ENCODE data around the gene NUP98.

The NUP98 gene

DNA sequence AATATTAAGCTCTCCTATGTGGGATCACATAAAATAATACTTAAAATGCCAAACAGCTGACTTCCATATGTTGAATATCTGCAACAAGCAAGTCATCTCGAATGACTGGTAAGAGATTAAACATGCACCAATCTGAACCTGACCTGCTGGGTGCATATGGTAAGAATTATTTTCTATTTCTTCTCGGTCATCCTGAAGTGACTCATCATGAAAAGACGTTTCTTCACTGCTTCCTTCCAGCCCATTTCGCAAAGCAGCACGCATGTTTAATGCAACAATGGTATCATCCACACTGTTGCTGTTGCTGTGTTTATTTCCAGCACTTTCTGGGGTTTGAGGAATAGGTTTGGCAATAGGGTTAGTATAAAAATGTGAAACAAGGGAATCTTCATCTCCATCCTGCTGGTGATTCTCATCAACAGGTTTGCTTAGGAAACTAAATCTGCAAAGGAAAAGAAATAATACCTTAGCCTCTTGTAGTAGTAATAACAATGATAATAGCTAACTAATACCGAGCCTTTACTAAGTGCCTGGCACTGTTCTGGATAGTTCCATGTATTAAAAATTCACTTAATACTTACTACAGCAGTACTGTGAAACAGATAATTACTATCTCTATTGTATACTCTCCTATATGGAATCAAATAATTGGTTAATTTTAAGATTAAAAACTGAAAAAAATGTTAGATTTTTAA is 74.2 kb downstream of the NUP98 start:
- peak; percentile 17 for DNase-seq

DNA sequence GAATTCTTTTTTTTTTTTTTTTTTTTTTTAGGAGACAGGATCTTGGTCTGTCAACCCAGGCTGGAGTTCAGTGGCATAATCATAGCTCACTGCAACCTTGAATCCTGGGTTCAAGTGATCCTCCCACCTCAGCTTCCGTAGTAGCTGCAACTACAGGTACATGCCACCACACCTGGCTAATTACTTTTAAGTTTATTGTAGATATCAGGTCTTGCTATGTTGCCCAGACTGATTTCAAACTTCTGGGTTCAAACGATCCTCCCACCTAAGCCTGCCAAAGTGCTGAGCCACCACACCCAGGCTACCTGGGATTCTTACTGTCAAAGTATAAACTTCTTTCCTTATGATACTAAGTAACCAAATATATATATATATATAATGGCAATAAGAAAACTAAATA is 75.3 kb downstream of the NUP98 start:
- DNase-seq, result no peak

DNA sequence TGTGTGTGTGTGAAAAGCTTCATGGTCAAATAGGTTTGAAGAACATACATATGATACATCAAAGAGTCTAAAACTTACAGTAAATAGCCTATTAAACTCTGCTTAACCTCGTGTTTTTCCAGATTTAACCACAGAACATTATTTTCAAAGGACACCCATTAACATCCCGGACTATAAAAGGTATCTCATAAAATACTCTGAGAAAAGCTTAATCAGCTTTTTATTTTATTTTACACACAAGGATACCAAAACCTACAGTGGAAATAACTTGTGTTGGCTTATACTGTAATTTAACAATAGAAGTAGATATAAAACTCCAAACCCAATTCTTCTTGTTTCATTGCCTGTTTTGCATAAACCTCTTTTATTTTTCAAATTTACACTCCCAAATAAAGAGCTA is 76.4 kb downstream of the NUP98 start:
- no peak for DNase-seq

DNA sequence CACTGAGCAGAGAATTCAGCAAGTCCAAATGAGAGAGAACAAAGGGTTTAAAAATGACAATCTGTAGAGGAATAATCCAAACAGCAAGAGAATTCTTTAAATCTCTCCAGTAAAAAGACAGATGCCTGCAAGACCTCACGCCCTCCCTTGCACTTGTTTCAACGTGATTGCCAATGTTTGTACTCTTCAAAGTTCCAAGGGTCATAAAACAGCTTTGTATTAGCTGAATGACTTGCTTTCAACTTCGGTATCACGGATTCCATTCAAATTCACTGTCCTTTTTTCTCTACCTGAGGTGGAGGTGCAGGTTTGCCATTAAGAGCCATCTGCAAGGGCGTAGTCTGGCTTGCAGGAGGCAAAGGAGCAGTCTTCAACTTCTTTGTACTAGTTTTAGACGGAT is 85.1 kb downstream of the NUP98 start:
- no peak for DNase-seq

DNA sequence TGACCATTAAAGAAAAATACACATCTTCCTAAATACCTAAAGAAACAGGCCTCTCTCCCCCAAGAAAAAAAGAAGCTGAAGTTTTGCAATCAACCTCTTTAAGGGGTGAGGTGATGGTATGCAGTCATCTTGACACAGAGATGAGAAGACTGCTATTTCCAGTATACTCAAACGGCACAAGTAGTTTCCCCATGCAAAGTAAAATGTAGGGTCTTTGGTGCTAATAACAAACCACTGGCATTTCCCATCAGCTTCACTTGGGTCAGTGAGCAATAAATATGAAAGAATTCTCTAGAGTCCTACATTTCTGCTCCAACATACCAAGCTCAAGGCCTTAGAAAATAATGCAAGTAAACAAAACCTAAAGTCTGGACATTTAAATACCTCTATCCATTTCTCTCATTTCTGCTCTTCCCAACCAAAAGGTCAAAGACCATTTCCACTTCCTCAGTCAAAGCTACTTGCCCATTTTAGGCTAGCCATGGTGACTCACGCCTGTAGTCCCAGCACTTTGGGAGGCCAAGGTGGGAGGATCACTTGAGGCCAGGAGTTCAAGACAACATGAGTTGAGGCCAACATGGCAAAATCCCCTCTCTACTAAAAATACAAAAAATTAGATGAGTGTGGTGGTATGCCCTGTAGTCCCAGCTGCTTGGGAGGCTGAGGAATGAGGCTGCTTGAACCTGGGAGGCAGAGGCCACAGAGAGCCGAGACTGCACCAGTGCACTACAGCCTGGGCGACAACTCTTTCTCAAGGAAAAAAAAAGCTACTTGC is 86.7 kb downstream of the NUP98 start:
- DNase-seq, result no peak

DNA sequence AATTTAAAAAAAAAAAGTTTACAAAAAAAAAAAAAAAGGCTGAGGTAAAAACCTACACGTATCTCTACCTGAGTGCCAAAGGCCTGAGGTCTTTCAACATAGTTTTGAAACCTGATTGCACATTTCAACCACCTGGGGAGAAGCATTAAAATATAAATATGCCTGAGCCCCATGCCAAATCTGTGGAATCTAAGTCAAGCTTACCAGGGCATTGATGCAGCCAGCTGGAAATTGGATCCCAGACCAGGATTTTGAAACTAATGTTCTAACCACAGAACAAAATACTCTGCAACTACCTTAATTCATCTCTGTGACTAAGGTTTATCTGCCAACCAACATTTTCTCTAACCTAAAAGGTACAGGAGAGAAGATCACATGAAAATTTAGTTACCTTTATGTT is 87.4 kb downstream of the NUP98 start:
- no peak for DNase-seq

DNA sequence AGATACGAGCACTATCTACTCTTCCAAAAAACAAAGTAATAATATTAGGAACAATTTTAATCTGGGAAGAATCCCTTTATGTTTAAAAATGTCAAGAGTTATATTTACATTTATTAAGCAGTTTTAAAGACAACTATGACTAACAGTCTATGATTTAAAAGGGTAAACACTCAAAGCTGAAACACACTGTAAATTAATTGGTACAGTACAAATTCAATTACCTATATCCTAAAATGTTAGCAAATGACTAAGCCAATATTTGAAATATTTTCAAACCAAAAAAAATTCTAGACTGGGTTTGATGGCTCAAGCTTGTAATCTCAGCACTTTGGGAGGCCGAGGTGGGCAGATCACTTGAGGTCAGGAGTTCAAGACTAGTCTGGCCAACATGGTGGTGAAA is 90.2 kb downstream of the NUP98 start:
- DNase-seq, result no peak

DNA sequence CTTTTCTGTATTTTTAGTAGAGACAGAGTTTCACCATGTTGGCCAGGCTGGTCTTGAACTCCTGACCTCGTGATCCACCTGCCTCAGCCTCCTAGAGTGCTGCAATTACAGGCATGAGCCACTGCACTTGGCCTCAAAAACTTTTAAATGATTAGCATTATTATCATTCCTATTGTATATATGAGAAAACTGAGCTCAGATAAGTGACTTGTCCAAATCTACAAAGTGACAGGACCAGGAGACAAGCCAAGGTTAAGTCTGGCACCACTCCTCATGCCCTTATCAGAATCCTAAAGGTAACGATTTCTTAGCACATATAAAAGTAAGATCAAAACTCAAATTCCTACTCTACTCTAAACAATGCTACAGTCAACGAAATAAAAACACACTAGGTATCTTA is 94.0 kb downstream of the NUP98 start:
- no peak for DNase-seq

DNA sequence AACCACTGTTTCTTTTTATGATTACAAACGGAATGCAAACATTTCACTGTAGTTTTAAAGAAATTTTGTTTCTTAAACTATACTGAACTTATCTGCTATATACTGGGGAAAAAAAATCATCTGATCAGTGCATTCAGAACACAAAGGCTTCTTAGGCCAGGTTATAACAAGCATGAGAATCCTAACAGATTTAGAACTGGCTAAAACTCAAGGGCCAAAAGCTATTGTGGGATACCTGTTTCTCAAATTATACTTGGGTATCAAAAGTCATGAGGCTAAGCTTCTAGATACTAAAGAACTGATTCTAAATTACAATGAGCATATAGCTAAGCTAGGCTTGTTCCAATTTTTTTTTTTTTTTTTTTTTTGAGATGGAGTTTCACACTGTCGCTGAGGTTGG is 96.4 kb downstream of the NUP98 start:
- DNase-seq, result no peak

DNA sequence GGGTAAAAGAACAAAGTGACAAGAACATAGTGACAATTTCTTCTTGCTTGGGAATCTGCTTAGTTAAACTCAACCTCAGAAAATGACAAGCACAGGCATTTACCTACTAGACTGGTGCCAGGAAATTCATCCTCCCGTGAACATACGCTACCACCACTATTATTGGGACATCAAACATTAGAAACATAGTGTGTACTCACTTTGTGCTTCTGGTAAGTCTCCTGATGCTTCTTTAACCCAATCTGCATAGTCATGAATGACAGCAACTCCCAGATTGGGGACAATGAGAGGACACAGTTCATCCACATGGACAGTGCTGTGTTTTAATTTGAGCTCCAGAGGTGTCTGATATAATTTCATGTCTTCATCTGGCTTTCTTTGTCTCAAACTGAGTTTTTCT is 96.9 kb downstream of the NUP98 start:
- DNase-seq, result no peak

DNA sequence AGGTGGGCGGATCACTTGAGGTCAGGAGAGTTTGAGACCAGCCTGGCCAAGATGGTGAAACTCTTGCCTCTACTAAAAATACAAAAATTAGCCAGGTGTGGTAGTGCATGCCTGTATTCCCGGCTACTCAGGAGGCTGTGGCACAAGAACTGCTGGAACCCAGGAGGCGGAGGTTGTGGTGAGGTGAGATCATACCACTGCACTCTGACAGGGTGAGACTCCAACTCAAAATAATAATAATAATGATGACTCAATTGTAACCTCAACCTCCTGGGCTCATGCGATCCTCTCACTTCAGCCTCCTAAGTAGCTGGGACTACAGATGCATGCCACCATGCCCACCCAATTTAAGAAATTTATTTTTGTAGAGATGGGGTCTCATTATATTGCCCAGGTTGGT is 110.6 kb downstream of the NUP98 start:
- no peak for DNase-seq

DNA sequence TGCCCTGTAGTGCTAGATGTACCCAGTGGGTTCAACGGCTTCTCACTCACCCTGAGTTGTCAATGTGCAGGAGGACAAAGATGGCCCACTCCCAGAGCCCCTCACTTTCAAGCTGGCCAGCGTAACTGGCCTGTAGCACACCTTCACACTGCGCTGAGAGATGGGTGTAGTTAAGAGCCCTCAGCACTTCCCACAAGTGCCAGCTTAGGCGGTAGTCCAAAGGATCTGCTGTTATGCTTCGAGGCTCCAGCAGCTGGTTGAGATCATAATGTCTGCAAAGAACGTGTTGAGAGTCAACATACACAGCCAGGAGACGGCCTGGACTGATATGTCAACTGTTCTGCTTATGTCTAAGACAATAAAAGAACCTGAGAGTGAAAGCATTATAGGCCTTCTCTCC is 111.4 kb downstream of the NUP98 start:
- DNase-seq, result no peak

DNA sequence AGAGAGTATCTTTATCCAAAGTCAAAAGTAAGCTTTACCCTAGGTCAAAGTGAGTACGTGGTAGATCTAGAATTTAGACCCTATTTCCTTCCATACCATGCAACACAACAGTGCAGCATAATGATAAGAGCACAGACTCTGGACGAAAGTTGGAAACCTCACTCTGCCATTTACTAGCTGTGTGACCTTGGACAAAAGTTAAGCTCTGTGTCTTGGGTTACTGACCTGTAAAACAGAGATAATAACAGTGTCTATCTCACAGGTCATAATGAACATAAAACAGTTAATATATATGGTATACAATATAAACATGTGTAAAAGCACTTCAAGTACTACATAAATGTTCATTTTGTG is 112.6 kb downstream of the NUP98 start:
- no peak for DNase-seq

DNA sequence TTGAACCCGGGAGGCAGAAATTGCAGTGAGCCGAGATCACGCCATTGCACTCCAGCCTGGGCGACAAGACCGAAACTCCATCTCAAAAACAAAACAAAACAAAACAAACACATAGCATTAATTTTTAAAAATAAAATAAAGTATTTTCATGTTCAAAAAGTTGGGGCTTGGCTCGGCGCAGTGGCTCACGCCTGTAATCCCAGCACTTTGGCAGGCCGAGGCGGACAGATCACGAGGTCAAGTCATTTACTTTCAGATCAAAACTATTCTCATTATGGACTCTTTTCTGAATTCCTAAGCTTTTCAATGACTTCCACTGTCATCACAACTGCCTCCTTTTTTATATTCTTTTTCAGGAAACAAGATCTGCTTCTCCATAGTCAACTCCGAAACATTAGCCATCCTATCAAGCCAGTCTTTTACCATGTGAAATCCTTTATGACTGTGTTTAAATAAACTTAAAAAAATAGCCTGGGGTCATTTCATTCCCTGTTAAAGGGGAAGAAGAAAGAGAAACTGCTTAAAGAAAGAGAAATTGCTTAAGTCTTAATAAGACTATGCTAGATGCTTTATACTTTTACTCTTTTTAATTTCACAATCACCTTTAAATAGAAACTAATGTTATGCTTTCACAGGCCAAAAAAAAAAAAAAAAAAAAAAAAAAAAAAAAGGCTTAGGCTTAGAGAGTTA is 113.1 kb downstream of the NUP98 start:
- no peak for DNase-seq

DNA sequence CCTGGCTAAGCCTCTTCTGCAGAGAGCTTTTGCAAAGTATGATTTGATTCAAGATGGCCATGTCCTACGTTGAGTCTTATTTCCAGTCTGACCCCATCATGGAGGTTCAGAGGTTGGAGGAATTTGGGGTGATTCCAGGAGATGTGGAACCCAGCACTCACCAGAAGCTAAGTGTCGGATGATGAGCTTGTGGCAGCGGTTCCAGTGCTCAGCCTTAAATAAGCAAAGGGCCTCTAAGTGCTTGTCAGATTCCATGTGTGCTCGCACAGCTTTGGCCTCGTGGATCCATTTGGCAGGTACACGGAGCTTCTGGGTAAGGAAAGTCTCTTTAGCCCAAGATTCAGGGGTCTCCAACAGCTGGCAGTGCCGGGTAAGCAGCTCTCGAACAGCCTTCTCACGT is 114.3 kb downstream of the NUP98 start:
- DNase-seq, result no peak

DNA sequence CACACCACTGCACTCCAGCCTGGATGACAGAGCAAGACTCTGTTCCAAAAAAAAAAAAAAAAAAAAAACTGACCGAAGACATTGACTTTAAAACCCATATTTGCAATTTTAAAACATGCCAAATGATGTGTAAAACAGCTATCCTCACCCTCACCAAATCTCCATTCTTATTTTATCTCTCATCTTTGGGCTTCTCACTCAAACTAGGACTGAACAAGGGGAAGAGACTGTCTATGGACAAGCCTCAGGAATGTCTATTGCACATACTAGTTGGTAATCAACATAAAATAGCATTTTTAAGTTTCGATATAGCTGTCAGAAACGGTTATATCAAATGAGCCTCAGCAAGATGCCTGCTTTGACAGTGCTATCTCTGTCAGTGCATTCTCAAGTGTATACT is 118.3 kb downstream of the NUP98 start:
- no peak for DNase-seq

DNA sequence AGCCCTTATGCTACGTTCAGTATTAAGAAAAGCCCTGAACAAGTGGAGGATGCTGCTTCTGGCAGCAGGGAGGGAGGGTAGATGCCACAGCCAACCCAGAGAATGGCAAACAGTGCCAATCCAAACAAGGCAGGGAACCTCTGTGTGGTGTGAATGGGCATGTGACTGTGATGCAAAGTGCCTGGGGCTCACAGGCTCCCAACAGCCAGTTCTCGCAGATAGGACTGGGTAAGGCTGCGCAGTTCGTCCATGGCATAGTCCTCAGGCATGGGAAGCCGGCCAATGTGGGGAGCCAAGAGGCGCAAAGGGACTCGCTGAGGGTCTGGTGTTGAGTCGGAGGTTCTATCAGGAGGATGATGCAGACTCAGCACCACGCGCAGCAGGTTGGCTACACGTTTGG is 121.4 kb downstream of the NUP98 start:
- no peak for DNase-seq

DNA sequence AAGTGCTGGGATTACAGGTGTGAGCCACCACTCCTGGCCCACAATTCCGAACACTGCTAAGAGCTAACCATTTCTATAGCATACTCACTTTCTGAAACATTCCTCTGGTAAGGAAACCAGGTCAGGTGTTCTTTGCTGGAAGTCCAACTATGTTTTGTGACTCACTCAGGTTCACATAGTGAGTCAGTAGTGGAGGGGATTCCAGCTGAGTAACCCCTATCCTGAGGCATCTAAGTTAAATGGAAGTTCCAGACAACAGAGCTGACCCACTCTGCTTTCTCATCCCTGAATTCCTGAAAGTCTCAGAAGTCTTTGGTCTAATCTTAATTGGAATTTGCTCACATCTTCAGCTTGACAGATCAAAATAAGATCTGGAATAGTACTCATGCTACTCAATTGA is 123.2 kb downstream of the NUP98 start:
- no peak for DNase-seq

DNA sequence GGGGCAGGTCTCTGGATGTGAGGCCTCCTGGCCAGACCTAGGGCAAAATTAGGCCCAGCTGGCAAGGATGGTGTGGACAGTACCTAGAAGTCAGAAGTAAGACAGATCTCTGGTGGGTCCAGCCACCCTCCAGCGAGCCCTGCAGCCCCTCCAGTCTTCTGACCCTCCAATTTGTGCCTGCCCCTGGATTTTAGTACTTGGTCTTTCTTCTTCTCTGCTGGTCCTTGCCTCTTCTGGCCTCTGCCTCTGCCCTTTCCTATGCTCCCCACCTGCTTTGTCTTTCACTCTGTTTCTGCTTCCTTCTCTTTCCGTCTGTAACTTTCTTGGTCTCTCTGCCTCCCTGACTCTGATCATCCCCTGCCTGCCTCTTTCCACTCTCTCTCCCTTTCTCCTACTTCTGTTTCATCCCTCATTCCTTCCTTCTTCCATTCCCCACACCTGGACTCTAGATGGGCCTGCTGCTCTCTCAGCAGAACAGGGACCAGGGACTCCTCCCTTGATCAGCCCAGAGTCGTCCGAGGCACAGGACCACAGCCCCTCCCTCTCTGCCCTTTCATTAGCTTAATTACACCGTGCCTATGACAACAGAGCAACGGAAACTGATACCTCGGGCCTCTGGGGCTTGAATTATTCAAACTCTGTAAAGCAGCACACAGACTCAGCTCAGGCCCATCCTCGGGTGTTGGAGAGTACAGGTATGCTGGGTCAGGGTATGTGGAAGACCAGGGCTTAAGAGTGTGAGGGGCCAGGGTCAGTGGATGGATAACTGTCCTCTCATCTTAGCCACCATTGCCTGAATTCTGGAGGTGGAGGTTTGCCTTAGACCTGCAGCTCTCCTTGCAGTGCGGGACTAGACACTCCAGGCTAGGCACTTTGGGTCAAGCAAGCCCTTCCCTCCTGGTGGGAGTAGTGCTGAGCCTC is 125.8 kb downstream of the NUP98 start, which contains the start of gene CHRNA10:
TSS of gene CHRNA10 (minus strand) at position 51 of the 921 bp plus-strand sequence. CDS start 72 bp downstream, outside the sequence.
- no peak for DNase-seq

DNA sequence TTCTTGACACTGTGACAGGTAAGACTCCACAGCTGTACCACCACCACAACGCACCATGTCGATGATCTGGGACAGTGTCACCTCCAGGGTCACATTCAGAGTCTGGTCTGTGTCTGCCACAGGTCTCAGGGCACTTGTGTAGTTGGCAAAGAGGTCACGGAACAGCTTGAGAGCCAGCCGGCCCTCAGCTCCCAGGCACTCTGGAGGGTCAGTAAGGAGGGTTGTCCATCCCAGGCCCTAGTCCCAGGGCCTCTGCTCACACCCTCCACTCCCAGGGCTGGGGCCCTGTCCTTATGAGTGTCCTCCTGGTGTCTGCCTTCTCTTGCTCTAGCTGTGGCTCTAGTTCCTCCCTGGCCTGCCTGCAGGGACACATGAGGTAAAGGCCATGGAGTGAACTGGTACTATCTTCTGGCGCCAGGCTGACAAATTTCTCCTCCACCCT is 127.6 kb downstream of the NUP98 start:
- DNase-seq, result no peak

DNA sequence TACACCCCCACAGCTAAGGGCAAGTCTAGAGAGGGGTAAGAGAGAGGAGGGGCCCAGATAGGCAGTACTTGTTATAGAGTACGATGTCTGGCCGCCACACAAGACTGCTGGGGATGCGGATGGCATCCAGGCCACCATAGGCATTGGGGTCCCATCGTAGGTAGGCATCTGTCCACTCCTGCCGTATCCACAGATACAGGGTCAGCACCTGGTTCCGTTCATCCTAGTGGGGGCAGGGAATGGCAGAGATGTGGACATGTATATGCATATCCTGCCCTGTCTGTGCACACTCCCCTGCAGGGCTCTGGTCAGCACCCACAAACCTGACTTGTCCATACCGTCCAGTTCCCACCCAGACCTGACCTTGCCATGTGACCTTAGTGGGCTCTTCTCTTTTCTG is 128.2 kb downstream of the NUP98 start:
- no peak for DNase-seq

DNA sequence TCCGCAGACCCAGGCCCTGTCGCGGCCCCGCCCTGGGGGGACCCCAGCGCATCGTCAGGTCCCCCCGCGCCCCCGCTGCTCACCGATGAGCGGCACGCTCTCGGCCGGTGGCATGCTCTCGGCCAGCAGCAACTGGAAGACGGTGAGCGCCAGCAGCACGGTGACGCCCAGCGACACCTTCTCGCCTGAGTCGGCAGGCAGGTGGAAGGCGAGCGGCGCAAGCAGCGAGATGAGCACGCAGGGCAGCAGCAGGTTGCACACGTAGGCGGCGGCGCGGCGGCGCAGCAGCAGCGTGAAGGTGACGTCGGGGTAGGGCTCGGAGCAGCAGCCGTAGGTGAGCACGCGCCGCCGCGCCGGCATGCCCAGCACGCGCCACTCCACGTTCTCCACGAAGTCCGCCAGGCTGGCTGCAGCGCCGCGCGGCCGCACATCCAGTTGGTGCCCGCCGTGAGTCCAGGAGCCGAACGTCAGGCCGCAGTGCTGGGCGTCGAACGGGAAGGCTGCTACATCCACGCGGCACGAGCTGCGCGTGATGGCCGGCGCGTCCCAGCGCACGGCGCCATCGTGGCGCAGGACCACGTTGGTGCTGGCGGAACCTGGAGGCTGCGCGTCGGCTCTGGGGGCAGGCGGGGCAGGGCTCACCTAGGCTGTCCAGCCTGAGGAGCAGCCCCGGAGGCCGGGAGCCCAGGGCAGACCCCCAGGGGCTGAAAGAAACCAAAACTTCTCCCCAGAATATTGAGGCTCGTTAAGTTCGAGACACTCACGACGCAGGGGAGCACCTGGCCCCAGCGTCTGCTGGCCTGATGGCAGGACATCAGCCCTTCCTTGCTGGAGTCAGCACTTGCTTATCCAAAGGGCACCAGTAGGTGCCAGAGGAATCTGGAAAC is 130.0 kb downstream of the NUP98 start:
- no peak for DNase-seq
